Activated CD4-positive, alpha-beta T cell treated with anti-CD3 and anti-CD28 coated beads, Interleukin-10, Interleukin-2, amounts not matched to agents 100 ng/mL and 50 ng/mL, durations not matched to agents 16 hours and 8 hours (primary cell): ENCODE results near the gene COL25A1.

Source experiments
- DNase-seq: peaks from one replicate; pipeline ENCODE4 v3.0.0-alpha.2; 2020

COL25A1 gene

DNA sequence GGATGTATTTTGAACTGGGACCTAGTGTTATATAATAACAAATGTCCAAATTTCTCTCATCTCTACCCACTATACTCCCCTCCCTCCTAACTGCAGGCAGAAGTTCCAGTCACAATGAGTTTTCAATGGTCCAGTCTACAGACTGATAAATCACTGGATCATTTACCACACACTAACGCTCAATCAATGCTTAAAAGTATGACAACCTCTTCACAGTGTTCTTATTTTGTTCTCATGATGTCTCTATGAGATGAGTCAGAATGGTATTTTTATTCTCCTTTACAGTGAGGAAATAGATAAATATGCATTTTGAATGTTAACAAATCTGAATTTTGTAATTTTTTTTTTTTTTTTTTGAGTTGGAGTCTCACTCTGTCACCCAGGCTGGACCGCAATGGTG is 455.9 kb downstream of the COL25A1 start:
- no peak for DNase-seq

DNA sequence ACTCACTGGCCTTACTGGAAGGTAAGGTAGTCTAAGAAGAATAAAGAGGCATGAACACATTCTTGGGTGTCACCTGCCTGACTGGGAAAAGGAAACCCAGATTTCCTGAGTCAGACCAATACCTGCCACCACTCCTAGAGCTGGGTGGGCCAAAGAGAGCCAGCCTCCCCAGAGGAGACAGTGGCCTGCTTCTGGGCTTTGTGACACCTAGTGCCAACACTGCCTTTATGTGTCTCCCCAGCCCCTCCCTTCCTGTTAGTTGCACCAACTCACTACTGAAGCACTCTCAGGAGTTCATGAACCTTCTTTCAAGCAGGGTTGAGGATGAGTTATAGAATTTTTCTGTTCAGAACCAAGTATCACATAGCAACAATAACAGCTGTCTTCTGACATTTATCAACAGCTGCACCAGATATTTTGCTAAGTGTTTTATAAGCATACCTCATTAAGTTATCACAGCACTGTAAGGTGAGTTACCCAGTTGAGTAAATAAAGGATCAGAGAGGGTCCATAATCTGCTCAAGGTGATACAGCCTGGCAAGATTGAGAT is 462.0 kb downstream of the COL25A1 start:
- DNase-seq, result no peak

DNA sequence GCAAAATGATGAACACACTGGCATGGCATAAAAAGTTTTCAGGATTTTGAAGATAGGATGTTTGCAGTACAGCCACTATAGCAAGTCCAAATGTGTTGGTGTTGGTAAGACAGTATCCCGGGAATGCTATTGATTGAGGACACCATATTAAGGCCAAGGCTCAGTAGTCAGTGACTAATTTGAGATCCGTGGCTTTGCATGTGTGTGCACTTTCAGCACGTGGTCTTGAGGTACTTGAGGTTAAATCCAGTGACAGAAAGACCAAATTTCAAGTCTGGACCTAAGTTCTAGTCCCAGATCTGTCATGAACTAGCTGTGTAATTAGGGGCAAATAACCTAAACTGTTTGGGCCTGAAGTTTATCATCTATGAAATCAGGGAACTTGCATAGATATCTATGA is 463.1 kb downstream of the COL25A1 start:
- DNase-seq, result no peak

DNA sequence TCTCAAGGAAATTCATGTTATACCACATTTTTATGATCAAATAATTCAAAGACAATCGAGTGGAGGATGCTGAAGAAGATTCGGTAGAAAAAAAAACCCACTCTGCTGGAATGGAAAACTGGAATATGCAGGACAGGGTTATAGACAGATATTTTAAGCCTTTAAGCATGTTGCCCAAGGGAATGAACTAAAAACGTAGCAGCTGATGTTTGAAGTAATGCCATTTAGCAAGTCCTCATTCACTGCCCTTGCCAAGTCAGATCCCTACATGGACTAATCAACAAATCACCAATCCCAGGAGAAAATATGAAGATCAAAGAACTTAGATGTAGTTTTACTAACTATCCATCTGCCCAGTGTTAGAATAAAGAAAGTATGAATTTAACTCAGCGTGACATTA is 464.0 kb downstream of the COL25A1 start:
- no peak for DNase-seq

DNA sequence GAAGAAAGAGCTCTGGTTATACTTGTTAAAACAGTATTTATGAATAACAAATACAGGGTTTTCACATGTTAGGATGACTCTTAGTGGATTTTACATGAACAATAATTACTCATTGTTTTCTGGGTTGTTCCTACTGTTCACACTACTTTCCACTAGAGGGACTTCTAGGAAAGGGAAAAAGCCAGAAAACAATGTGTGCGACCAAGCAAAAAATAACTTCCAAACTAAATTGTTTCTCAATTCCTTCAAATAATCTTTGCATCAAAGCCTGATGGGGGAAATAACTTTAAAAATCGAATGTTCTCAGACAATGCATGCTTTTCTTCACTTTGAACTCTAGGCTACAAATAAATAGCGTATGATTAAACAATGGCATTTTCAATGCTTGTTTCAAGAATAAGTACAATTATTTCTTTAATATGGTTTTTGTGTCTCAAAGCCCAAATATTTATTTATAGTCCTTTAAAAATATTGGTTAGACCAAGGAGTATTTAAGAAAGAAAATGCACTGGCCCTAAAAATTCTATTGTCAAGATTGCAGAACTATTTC is 467.5 kb downstream of the COL25A1 start:
- DNase-seq, result peak; percentile 23

DNA sequence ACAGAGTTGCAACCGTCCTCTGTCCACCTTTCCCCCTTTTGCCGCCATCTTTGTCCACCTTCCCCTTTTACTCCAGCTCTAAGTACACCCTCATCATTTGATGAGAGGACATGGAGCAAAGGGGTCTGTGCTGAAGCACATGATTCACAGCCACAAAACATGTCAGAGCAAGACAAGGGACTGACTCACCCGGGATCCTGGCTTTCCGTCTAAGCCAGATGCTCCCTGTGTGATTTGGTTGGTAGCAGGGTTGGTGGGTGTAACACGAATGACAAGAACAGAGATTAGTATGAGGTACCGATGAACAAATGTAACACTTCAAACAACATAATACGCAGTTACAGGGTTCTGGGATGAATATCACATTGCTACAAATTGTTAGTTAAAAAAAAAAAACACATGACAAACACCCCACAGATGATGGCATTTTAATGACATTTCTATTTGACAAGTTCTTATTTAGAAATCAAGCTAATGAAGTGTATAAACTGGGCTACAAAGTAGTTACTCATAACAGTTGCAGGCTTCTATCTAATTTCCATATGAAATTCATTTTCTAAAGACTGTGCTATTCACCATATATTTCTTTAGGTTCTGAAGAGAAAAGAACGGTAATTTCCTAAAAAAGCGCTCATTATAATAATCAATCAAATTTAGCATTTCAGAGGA is 468.2 kb downstream of the COL25A1 start:
- no peak for DNase-seq

DNA sequence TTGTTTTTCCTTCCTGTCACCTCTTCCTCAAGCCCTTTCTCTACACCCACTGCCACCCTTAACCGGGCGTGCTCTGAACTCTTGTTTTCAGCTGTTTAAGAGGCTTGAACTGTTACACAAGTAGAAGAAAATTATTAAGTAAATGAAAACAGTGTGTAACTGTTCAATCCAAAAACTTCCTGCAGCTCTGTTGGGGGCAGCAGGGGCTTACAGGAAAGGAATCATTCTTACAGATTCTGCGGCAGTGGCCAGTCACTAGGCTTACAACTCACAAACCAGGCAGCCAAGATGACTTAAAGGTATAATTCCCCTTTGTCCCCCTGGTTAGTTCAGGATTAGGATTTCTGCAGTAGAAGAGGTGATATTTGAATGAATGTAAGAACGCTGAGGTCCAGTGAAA is 469.4 kb downstream of the COL25A1 start:
- no peak for DNase-seq

DNA sequence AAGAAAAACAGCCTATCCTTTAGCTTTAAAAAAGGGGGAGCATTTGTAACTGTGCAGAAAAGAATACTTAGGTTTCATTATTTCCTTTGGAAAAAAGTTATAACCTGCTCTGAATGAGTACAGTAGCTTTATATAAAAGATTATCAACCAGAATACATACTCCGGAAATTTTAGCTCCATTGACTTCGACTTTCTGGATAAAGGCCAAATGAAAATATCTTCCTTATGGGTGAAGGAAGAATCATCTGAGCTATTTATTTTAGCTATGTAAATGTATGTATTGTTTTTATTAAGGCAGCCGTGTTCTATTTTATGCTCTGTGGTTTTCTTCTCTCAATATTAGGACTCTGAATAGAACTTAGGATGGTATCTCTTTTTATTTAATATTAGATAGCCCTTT is 470.6 kb downstream of the COL25A1 start:
- DNase-seq, result no peak

DNA sequence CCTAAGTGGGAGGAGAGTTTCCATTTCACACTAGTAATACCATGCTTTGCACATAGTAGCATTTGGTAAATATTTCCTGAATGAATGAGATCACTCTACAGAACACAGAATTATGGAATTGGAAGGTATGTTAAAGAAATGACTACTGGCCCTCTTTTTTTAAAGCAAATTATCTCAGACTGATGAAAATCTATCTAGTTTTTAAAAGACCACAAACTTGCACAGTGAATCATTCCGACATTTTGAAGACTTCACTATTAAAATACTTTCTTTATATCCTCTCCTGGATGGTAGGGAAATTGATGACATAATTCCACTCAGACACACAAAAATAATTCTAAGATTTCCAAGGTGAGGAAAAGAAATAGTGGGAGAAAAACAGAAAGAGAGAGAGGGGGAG is 471.2 kb downstream of the COL25A1 start:
- DNase-seq, result no peak

DNA sequence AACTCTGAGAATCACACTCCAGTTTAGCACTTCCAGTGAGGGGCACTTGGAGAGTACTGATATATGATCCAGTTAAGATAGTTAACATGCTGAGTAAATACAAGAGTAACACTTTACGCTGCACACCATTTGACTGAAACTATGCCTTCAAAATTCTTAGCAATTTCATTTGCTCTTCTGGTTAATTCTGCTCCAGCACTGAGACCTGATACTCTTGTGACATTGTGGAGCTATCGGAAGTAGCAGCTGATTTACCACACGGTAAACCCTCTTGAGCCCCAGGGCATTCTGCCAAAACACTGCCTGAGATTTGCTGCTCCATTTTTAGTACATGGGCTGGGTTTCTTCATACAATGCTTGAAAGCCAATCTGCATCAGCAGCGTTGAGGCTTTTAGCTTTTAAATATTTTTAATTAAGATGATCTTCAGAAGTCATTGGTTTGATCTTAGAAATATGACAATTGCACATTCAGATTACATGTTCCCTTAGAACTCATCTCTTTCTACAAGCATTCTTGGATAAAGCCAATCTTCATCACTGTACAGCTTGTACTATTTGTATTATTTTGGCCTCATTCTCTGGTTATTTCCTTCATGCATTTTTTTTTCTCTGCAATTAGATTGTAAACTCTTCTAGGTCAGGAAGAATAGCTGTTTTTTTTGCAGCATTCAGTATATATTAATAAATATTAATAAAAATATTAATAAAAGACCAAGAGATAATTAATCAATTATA is 471.8 kb downstream of the COL25A1 start:
- peak; percentile 81 for DNase-seq

DNA sequence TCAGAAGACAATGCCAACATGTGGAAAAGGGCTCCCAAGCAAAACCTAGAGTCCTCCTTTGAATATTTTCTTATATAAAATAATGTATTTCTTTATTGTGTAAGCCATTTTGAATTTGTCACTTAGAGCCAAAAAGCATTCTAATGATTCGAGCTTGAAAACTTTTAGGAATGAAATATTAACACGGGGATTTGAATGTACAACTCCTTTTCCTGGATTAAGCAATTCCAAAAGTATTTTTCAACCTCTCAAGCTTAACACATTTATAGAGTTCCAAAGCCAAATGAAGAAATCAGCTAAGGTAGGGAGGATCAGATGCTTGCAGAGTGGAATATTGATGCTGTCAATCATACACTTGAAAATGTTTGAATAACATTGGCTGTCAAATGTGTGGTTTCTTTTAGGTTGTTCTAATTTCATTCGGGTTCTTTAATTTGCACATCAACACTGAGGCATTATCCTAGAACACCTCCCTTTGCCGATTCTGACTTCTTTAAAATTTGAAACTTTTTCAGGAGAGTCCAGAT is 472.4 kb downstream of the COL25A1 start:
- no peak for DNase-seq

DNA sequence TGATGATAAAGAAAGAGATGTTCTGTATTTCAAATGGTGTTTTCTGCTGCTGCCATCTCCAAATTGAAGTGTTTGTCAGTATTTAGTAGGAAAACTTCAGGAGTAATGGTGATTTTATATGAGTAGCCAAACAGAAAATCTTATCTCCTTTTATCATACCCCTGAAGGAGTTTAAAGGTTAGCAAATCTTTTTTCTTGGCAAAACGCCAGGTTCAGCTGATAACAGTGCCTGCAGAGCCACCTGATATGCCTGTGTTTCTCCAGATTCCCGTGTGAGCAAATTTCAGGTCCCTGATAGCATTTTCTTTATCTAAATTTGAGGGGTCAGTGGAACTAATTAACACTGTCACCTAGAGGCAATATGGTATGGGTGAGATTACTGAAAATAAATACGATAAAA is 473.8 kb downstream of the COL25A1 start:
- no peak for DNase-seq

DNA sequence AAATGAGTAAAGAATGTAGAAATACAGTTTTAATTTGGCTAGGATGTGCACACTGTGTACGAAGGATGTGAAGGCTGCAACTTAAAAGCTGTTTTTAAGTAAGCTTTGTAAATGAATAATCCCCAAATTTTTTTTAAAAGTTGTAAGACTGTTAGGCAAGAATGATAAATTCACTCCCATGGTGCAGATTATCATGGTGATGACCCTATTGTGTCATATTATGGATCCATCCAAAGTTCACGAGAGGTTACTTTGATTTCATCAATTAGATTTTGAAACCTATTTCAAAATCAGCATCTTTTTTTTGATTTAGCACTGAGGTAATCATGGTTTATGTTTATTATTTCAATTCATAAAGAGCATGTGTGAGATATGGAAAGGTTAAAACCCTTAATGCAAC is 476.7 kb downstream of the COL25A1 start:
- DNase-seq, result no peak

DNA sequence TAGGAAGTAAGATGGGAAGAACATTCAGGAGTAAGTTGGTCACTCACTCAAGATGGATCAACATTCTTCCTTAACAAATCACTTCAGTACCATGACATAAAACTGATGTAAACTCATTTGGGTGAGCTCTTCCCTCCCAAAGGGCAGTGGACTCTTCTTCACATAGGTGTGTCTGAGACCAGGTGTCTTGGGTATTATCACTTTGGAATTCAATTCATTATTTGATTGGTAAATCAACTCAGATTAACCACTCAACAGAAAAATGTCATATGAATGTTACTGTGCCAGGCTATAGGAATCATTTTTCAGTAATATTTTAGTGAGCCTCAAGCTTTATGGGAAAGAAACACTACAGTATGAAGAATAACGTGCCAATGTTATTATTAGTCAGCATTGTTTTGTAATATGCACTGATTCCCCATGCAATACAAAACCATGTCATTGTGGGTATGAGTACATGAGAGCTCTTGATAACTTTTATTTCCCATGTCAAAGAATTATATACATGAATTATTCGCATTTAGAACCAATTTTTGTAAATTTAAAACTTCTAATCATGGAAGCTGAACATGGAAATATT is 481.0 kb downstream of the COL25A1 start:
- DNase-seq, result no peak

DNA sequence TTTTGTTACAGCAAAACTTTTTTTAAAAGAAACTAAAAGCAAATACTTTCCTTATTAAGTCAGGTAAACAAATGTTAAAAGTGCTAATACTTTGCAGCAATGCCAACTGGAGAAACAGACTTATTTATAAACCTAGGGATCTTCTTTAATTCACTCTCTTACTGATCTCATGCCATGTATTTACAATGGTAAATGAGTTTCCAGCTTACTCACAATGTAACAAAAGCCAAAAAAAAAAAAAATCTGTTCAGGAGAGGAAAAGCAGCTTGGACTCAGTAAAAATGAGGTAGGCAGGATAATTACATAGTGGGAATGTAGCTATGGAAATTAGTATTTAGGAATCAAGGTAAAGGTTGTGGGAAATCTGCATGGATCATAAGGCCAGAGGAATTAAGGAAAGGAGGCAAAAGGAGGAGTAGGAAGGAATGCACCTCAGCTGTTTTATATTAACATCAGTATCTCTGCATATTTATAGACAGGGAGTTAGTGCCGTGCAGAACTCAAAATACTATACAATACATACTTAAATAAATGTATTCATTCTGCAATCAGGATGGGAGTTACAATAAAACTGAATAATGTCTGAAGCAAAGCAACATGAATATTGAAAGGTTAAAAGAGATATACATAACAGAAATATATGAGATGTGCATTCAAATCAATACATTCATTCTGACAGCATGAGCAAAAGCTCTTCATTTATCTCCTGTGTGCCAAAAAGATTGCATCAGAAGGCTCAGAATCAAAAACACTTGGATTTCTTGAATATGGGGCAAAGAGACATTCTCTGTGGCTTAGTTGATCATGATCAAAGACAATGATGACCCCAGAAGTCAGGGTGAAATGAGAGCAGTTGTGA is 481.7 kb downstream of the COL25A1 start:
- no peak for DNase-seq

DNA sequence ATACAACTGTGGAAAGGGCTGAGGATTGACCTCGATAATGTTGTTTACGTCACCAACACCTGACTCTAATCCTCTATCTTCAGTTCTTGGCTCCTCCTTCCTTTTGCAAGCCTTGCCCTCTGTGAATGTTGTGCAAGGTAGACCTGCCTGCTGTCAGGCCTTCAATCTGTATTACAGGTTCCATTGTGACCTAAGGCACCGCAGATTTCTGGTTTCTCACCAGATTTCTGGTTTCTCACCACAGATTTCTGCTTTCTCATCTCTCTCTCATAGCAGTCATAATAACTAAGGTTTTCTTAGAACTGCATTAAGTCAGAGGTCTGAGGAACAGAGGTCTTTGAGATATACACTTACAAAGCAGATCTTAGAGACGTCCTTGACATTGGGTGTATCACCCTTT is 488.1 kb downstream of the COL25A1 start:
- peak; percentile 67 for DNase-seq

DNA sequence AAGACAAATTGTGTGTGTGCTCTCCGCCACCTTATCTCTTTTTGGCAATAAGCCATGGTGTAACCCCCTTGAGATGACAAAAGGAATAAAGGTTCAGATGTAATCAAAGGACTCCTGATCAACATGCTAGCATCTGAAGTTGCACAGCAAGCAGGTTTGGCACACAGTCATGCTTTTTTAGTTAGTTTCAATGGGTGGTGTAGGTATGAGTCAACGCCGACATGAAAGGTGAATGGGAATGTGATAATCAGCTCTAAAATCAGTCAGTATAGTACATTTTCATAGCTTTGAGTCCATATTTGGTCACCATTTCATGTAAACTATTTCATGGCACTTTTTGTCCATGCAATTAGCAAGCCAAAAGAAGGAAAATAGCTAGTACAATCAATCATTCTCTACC is 489.2 kb downstream of the COL25A1 start:
- DNase-seq, result peak; percentile 56

DNA sequence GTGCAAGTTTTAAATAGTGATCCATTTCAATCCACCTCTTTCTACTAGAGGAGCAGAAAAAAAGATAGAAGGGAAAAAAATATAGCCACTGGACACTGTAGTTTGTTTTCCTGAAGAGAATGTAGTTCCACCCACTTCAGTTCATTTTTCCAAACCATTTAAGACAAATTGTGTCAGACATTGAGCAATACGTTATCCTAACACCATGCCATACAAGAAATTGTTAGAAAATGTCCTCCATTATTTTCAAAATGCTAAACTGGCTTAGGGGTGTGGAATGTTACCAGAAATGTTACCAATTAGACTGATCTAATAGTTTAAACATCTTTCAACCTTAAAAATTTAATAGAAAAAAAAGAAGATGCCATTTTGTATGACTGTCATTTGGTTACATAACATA is 491.0 kb downstream of the COL25A1 start:
- no peak for DNase-seq

DNA sequence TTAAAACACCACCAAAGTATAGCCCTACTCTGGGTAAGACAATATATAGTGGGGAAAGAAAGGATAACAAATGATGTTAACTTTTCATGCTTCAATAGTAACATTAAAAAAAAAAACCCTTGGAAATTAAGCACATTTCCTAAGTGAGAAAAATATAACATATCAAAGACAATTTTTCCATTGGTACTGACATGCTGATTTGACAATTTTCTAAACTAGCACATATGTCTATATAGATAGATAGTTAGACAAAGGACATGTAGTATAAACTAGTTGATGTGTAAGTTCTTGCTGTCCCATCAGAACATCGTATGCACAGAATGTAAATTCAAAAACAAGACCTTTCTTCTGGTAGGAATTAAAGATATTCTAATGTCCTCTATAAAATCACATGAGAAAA is 492.4 kb downstream of the COL25A1 start:
- DNase-seq, result no peak

DNA sequence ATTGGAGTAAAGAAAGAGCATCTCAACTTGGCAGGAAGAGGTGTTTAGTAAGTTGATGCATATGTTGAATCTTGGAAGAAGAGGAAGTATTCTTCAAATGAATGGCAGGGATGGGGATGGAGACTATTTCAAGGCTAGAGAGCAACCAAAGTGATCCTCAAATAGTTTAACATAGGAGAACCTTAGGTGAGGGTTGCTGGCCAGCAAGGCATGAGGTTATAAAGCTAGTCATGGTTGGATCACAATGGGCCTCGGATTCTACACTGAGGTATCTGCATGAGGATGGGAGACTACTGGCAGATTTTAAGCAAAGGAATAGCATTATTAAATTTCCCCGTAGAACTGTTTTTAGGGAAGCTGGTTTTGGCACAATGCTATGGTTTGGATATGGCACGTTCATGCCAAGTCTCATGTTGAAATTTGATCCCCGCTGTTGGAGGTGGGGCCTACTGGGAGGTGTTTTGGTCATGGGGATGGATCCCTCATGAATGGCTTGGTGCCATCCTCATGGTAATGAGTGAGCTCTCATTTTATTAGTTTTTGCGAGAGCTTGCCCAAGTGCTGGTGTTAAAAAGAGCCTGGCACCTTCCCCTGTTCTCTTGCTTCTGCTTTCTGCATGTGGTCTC is 497.7 kb downstream of the COL25A1 start:
- DNase-seq, result no peak

DNA sequence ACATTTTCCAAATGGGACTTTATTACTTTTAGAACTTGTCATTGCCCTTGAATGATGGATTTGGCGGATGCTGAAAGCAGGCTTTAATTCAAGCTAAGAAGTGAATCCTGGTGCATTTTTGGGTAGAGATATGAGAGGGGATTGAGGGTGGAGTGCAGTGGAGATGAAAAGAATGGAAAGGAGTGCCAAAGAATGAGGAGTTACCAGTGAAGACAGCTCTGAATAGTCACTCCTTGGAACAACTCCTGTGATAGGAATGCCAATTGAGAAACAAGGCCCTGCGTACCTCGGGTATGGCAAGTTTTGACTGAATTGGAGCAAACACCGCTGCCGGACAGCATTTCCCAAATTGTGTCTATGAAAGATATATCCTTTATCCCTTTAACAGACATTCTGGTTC is 503.2 kb downstream of the COL25A1 start:
- DNase-seq, result no peak

DNA sequence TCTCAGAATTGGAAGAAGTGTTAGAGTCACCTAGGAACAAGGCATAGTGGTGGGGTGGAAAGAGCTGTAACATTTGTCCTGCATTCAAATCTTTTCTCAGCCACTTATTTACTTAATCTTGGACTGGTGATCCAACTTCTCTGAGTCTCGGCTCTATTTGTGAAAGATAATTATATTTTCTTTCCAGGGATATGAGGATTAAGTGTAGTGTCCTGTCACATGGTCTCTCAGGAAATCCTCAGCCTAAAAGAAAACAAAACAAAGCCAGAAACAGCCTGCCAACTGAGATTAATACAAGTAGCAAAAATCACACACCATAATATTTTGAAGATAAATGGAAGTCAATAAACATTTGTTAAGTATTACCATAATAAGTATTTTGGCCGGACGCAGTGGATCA is 506.3 kb downstream of the COL25A1 start:
- DNase-seq, result no peak
